MM.1S (cell line): Measurements from ENCODE around the gene CPT1A.

ENCODE experiments used
- DNase-seq: peaks from one replicate; pipeline ENCODE4 v3.0.0-alpha.2; 2015
- H2AFZ ChIP-seq: fragments of 300-600 bp; sonication (generic); 2 replicates; pipeline ENCODE4 v1.6.0; 2016; ENCODE audit warnings: antibody characterized with exemption, low read length
- H3F3A ChIP-seq: fragments of 300-600 bp; sonication (generic); 2 replicates; pipeline ENCODE4 v1.6.1; 2016; ENCODE audit warnings: mild to moderate bottlenecking, antibody characterized with exemption, low read length, moderate library complexity, mixed read lengths; ENCODE audit not compliant: insufficient read depth
- H3K27ac ChIP-seq: fragments of 300-600 bp; sonication (generic); 2 replicates; pipeline ENCODE4 v1.5.1; 2016; ENCODE audit warnings: mild to moderate bottlenecking, low read length
- H3K27me3 ChIP-seq: fragments of 300-600 bp; sonication (generic); replicated peaks from 2 replicates; pipeline ENCODE4 v1.6.0; 2016; ENCODE audit warnings: low read length; ENCODE audit not compliant: insufficient read depth
- H3K36me3 ChIP-seq: fragments of 300-600 bp; sonication (generic); replicated peaks from 2 replicates; pipeline ENCODE4 v1.6.1; 2016; ENCODE audit warnings: mild to moderate bottlenecking, low read length, mixed read lengths; ENCODE audit not compliant: insufficient read depth
- H3K4me1 ChIP-seq: fragments of 300-600 bp; sonication (generic); 2 replicates; pipeline ENCODE4 v1.6.1; 2016; ENCODE audit warnings: low read length, mixed read lengths
- H3K4me2 ChIP-seq: fragments of 300-600 bp; sonication (generic); 2 replicates; pipeline ENCODE4 v1.6.0; 2016; ENCODE audit warnings: low read depth, low read length
- H3K4me3 ChIP-seq: fragments of 300-600 bp; sonication (generic); 2 replicates; pipeline ENCODE4 v1.5.1; 2016; ENCODE audit warnings: low read length, mixed read lengths
- H3K79me2 ChIP-seq: fragments of 300-600 bp; sonication (generic); 2 replicates; pipeline ENCODE4 v1.6.1; 2016; ENCODE audit warnings: mixed run types, low read length, mixed read lengths
- H3K9ac ChIP-seq: fragments of 300-600 bp; sonication (generic); 2 replicates; pipeline ENCODE4 v1.6.1; 2016; ENCODE audit warnings: low read length, mixed read lengths
- H3K9me2 ChIP-seq: fragments of 300-600 bp; sonication (generic); replicated peaks from 2 replicates; pipeline ENCODE4 v1.6.1; 2016; ENCODE audit warnings: mild to moderate bottlenecking, low read length, mixed read lengths; ENCODE audit not compliant: insufficient read depth
- H3K9me3 ChIP-seq: fragments of 300-600 bp; sonication (generic); replicated peaks from 2 replicates; pipeline ENCODE4 v1.6.1; 2016; ENCODE audit warnings: mild to moderate bottlenecking, low read length, mixed read lengths; ENCODE audit not compliant: insufficient read depth
- H4K20me1 ChIP-seq: fragments of 300-600 bp; sonication (generic); 2 replicates; pipeline ENCODE4 v1.6.1; 2016; ENCODE audit warnings: mild to moderate bottlenecking, low read length, moderate library complexity, mixed read lengths; ENCODE audit not compliant: insufficient read depth
- EZH2 ChIP-seq: fragments of 300-600 bp; sonication (generic); optimal IDR thresholded peaks from 2 replicates; pipeline ENCODE3; 2017; ENCODE audit warnings: low read depth, mild to moderate bottlenecking, antibody characterized with exemption, low read length, mixed read lengths
- EZH2phosphoT487 ChIP-seq: fragments of 300-600 bp; sonication (generic); IDR thresholded peaks from 2 replicates; pipeline ENCODE4 v1.6.1; 2018; ENCODE audit warnings: antibody characterized with exemption, low read length
- TF ChIP-seq, protein P1 (sequence below): fragments of 300-600 bp; sonication (generic); IDR thresholded peaks from 2 replicates; pipeline ENCODE4 v1.5.1; 2016; ENCODE audit warnings: antibody characterized with exemption, low read length, mixed read lengths

CPT1A gene

DNA sequence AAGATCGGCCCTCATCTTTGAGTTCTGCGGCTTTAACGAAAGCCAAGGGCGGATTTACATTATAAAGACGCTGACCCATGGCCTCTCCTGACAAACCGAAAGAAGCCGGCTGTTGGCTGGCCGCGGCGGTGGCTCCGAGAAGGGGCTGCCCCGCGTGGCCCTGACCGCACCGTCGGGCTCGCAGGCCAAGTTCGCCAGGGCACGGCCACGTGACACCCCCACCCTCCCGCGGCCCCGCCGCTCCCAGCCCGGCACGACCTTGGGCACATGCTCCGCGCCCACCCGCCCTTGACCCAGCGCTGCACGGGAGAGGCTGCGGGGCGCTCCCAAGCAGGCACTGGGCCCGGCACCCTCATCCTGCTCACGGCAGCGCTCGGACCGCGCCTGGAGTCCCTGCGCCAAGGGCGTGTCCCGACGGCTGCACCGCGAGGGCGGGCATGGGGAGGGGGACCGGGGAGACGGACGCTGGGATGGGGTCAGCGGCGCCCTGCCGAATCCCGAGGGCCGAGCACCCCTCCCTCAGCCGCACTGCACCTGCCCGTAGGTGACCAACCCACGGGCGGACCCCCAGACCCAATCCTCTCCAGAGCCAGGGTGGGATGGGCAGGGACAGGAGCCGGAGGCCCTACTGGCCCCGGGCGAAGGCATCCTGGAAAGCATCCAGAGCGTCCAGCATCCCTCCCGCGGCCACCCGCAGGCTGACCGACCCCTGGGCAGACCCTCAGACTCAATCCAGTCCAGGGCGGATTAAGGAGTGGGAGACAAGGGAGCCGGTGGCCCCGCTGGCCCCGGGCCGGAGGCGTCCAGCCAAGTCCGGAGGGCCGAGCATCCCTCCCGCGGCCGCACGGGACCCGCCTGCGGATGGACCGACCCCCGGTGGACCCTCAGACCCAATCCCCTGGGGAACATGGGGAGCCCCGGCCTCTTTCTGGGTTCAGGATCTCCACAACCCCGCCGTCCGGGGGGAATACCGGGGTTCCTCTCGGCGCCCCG is 759 bp downstream of the CPT1A start:
- no peaks in the 10 kb centered on the region for H3K9me3 ChIP-seq
- peak overlapping the region; percentile 89; the same call in 1 of the 2 replicates for H3K27ac ChIP-seq
- peak; percentile 57 for DNase-seq
- H4K20me1 ChIP-seq, result no peaks in the 10 kb centered on the region
- no peak for TF ChIP-seq EZH2phosphoT487
- no peak for TF ChIP-seq EZH2
- TF ChIP-seq, protein P1, sequence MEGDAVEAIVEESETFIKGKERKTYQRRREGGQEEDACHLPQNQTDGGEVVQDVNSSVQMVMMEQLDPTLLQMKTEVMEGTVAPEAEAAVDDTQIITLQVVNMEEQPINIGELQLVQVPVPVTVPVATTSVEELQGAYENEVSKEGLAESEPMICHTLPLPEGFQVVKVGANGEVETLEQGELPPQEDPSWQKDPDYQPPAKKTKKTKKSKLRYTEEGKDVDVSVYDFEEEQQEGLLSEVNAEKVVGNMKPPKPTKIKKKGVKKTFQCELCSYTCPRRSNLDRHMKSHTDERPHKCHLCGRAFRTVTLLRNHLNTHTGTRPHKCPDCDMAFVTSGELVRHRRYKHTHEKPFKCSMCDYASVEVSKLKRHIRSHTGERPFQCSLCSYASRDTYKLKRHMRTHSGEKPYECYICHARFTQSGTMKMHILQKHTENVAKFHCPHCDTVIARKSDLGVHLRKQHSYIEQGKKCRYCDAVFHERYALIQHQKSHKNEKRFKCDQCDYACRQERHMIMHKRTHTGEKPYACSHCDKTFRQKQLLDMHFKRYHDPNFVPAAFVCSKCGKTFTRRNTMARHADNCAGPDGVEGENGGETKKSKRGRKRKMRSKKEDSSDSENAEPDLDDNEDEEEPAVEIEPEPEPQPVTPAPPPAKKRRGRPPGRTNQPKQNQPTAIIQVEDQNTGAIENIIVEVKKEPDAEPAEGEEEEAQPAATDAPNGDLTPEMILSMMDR, result no peak
- peaks cover 19% of the 10 kb centered on the region for H3K4me1 ChIP-seq
- no peaks in the 10 kb centered on the region for H3K36me3 ChIP-seq
- H3K79me2 ChIP-seq, result peaks cover 40% of the 10 kb centered on the region
- peak overlapping the region; percentile 79 for H3K4me3 ChIP-seq
- peak overlapping the region; percentile 39 for H3K9ac ChIP-seq
- peak overlapping the region; percentile 94 for H3K4me2 ChIP-seq
- no peaks in the 10 kb centered on the region for H3K27me3 ChIP-seq
- peak overlapping the region; percentile 53 for H2AFZ ChIP-seq
- no peaks in the 10 kb centered on the region for H3K9me2 ChIP-seq
- H3F3A ChIP-seq, result peaks cover 49% of the 10 kb centered on the region

DNA sequence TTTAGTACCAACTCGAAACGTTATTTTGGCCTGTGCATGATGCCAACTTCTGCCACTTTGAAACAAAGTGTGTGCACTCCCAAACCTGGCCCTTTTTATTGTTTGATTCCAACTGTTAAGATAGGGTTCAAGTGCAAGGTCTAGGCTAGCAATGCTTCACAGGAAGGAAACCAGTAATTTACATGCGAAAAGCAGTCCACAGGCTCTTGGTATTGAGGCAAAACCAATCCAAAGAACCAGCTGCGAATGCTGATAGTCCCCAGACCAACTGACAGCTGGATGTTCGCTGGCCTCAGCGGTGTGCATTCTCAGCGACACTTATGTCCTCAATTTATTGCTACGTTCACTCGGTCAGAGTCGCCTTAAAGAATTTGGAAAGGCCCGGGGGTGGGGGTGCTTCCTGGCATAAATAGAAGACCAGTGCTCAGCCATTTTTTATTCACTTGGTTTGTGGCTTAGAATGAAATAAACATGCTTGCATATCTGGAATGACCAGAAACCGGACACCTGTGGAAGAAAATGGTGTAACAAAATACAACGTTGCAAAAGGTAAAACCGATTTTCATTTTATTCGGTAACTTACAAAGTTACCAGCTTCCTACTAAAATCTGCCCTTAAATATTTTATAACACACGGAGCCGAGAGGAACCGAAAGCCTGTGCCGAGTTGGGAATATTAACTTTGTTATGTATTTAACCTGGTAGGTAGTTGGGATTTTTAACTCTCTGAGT is 1.6 kb downstream of the CPT1A start:
- peak overlapping the region; percentile 89 for H3K27ac ChIP-seq
- peaks cover 19% of the 10 kb centered on the region for H3K4me1 ChIP-seq
- H3K27me3 ChIP-seq, result no peaks in the 10 kb centered on the region
- H4K20me1 ChIP-seq, result no peaks in the 10 kb centered on the region
- no peaks in the 10 kb centered on the region for H3K9me3 ChIP-seq
- peak; percentile 69 for DNase-seq
- peak overlapping the region; percentile 79 for H3K4me3 ChIP-seq
- no peaks in the 10 kb centered on the region for H3K9me2 ChIP-seq
- TF ChIP-seq EZH2phosphoT487, result no peak
- no peak for TF ChIP-seq EZH2
- TF ChIP-seq, protein P1, result no peak
- peaks cover 49% of the 10 kb centered on the region for H3F3A ChIP-seq
- peak overlapping the region; percentile 39 for H3K9ac ChIP-seq
- peaks cover 49% of the 10 kb centered on the region for H3K79me2 ChIP-seq
- H3K4me2 ChIP-seq, result peak overlapping the region; percentile 94
- H3K36me3 ChIP-seq, result no peaks in the 10 kb centered on the region
- H2AFZ ChIP-seq, result peak overlapping the region; percentile 59

DNA sequence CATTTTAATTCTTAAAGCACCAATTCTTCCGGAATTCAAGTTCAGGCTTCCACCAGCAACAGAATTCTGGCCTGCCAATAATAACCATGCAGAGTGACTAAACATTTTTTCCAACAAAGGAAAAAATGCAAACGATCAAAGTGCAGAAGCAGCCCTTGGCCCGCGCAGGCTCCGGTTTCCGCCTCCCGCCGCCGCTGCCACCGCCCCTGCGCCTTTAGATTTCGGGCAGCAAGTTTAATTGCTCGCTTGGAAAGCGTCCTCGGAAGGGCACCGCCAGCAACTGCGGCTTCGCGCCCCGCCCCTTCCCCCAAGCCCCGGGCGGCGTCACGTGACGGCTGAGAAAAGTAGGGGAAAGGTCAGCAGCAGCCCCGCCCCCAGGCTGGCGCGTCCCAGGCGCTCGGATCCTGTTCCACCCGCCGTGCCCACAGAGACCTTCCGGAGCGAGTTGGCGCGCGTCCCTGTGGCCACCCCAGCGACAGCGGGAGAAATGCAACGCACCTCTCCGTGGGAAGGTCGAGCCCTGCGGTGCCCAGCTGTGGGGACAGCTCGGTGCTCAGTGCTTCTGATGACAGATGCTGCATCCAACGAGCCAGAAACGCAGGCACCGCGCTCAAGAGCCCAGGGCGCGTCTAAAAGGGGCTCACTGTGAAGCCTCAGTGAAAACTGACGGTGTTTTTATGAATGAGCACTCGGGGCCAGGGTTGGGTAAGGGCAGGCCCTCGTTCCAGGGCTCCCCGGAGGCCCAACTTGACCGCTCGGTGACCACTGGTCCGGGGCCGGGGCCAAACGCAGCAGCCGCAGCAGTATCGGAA is 2.5 kb downstream of the CPT1A start:
- Histone ChIP-seq H2AFZ (peak overlapping the region; percentile 64), H3F3A (peaks cover 48% of the 10 kb centered on the region)

More for the DNA sequence above, 2.5 kb downstream of the CPT1A start:
- Histone ChIP-seq H3K9ac (peak overlapping the region; percentile 46), H3K4me1 (peaks cover 19% of the 10 kb centered on the region), H3K79me2 (peaks cover 57% of the 10 kb centered on the region), H3K36me3 (no peaks in the 10 kb centered on the region), H3K4me3 (peak overlapping the region; percentile 79), H3K27ac (peak overlapping the region; percentile 89), H4K20me1 (no peaks in the 10 kb centered on the region), H3K27me3 (no peaks in the 10 kb centered on the region), H3K9me3 (no peaks in the 10 kb centered on the region), H3K9me2 (no peaks in the 10 kb centered on the region), H3K4me2 (peak overlapping the region; percentile 94)
- DNase-seq, result peak; percentile 97
- TF ChIP-seq EZH2 (no peak), EZH2phosphoT487 (no peak)
- TF ChIP-seq, protein P1, result no peak
